Stimulated activated CD4-positive, alpha-beta T cell treated with anti-CD3 and anti-CD28 coated beads, Interleukin-15, amount 100 ng/mL, for 24 hours (primary cell): ENCODE measurements around the gene ARMC12.

ENCODE experiments used
- DNase-seq: peaks from one replicate; pipeline ENCODE4 v3.0.0-alpha.2; 2020

The ARMC12 gene

DNA sequence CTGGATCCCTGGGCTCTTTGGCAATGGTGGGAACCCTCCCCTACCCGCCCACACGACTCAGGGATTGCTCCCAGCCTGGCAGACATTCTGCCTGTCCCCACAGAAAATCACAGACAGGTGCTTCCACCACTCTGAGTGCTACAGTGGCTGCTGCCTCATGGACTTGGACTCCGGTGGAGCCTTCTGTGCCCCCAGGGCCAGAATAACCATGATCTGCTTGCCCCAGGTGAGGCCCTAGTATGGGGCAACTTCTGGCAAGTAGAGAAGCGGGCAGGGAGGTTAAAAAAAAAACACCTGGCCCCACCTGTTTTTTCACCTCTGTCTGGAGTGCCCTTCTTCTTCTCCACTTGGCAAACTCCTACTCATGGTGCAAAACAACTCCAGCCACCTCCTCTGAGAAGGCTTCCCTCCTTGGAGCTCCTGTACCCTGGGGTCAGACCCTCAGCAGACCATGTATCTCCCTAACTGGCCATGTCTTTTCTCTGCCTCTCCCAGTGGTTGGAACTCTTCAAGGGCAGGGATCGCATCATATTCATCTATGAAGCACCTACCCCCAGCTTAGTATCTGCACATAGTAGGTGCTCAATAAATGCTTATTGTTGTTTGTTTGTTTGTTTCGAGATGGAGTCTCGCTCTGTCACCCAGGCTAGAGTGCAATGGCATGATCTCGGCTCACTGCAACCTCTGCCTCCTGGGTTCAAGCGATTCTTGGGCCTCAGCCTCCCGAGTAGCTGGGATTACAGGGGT lies 40.7 kb downstream of the ARMC12 start:
- no peak for DNase-seq

DNA sequence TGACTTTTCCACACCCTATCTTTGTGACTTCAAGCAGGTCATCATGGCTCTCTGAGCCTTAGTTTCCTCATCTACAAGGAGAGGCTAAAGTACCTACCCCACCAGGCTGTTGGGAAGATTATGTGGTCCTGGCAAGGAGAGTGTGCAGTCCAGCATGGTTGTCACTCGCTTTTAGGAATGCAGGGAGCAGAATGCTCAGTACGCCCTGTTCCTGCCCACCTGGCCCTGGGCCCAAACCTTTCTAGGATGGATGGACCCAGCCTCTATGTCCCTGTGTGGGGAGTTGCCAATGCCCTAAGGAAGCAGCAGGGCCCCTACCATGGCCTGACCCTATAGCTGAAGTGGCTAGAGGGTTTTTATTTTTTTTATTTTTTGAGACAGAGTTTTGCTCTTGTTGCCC lies 41.6 kb downstream of the ARMC12 start:
- no peak for DNase-seq

DNA sequence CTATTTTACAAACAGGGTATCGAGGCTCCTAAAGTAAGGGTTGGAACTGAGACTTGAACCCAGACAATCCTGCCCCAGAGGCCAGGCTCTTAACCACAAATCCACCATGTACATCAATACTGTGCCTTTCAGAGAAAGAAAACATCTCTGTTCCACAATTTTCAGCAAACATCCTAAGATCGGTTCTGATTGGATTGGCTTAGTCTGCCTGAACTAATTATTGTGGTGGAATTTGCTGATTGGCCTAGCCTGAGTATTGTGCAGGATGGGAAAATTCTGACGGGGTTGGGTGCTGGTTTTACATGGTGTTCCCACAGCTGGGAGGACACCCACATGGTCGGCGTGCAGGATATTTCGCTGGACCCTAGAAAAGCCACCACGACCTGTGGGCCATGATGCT lies 43.9 kb downstream of the ARMC12 start, which contains the start of gene CLPSL1:
TSS of gene CLPSL1 (plus strand) at position 301 of the 400 bp plus-strand sequence. CDS start at position 393, 92 bp downstream.
- DNase-seq: no peak

DNA sequence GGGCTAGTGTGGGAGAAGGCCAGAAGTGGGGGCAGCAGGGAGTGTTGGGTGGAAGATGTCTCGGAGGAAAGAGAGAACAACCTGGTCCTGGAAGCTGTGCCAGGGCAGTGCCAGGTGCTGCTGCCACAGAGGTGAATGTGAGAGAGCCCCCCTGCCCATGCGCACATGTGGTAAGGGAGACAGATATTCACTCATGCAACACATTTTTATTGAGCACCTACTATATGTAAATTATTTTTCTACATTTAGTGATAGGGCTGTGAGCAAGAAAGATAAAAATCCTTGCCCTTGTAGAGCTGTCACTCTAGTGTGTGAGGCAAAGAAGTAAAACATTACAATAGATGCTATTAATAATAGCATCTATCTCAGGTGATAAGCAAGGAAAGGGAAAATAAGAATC lies 44.5 kb downstream of the ARMC12 start:
- no peak for DNase-seq

DNA sequence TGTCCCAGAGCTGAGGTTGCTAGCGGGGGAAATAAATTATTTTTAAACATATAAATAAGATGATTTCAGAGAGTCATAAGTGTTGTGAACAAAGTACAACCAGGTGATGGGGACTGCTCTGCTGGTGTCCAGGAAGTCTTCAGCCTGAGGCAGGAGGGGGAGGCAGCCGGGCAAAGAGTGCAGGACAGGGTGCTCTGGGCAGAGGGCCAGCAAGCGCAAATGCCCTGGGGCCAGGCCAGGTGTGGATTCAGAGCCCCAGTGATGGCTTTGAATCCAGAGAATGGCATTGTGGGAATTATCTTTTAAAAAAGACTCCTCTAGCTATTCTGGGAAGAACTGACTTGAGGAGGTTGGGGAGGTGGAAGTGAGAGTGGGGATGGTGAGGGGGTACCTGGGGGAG lies 45.6 kb downstream of the ARMC12 start:
- DNase-seq: no peak

DNA sequence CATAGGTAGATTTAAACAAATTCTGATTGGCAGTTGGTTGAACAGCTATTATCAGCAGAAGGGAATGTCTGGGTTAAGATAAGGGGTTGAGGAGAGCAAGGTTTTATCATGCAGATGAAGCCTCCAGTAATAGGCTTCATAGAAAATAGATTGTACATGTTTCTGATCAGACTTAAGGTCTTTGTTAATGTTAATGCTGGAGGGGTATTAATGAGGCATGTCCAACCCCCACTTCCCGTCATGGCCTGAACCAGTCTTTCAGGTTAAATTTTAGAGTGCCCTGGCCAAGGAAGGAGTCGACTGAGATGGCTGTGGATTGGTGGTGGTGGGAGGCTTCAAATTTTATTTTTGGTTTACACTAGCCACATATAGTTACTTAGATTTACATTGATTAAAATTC lies 47.4 kb downstream of the ARMC12 start:
- DNase-seq: no peak

DNA sequence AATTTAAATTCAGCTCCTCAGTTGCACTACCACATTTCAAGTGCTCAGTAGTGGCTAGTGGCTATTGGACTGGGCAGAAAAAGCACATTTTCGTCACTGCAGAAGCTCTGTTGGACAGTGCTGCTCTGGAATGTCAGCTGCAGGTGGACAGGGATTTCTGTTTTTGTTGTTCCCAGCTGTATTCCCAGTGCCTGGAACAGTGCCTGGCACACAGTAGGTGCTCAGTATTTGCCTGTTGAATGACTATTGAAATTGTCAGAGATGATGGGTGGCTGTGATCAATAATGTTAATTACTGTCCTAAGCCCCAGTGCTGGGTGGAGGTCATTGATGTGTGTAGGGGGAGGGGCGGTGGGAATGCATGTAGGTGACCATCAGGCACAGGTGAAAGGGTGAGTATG lies 49.4 kb downstream of the ARMC12 start:
- DNase-seq: no peak

DNA sequence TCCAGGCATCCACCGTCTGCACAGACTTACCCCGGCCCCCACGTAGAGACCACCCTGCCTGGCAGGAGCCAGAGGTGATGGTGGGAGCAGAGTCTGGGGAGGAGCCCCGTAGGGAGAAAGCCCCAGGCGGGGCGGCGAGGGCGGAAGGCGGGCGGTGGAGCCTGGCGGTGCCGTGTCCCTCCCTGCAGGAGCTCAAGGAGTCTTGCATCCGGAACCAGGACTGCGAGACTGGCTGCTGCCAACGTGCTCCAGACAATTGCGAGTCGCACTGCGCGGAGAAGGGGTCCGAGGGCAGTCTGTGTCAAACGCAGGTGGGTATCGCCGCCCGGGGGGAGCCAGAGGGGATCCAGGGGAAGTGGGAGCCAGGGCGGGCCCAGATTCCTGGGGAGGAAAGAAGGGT lies 50.0 kb downstream of the ARMC12 start:
- DNase-seq: no peak

DNA sequence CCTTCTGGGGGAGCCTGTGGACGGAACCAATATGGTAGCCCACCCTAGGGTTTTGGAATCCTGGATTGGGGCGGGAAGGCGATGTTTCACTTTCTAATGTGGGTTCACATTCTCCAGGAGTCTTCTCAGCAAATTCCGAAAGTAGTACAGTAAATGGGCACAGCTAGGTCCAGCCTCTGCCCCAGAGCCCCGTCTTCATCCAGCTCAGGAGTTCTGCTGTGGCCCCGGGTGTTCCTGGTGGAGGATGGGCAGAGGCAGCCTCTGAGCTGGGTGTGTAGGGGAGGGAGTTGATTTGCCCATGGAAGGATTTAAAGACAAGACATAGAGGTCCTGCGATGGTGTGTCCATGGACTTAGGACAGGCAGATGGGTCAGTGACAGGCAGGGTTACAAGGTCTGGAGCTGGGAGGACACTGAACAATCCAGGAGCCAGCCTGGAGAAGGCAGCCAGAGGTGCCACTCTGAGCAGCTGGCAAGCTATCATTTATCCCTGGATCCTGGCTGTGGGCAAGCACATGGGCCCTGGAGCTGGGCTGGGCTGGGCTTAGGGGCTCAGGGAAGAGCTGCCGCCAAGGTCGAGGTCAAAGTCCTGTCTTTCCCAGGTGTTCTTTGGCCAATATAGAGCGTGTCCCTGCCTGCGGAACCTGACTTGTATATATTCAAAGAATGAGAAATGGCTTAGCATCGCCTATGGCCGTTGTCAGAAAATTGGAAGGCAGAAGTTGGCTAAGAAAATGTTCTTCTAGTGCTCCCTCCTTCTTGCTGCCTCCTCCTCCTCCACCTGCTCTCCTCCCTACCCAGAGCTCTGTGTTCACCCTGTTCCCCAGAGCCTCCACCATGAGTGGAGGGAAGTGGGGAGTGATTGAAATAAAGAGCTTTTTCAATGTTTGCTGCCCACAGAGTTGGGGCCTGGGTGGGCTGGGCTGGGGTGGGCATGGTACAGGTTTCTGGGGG lies 50.7 kb downstream of the ARMC12 start:
- no peak for DNase-seq

DNA sequence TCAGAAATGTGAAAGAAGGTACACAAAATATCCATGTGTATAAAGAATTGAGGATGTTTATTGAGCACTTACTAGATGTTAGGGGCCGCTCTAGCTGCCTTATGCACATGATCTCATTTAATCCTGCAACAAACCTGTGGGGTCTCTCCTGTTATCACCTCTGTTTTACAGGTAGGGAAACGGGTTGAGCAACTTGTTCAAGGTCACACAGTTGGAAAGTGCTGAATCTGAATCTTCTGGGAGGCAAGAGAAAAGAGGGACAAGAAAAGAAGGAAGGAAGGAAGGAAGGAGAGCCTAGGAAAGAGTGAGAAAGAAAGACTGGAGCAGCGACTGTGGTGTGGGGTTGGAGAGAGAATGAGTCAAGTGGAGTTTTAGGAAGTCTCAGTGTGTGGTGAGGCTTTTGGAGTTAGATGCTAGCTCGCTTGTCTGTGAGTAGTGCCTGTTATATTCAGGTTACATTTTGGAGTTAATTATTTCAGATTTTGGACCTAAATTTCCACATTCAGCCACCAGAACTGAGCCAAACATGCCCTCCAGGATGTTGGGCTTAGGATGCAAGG lies 51.7 kb downstream of the ARMC12 start:
- DNase-seq: no peak

DNA sequence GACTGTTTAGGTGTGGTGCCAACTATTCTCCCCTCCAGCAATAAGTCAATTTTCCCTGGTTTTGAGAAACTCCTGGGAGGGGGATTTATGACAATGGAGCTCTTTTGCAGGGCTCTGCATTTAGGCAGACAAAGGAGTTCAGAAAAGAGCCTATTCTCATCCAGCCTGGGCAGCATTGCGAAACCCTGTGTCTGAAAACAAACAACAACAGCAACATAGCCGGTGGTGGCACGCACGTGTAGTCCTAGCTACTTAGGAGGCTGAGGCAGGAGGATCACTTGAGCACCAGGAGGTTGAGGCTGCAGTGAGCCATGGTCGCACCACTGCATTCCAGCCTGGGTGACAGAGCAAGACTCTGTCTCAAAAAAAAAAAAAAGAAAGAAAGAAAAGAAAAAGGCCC lies 53.9 kb downstream of the ARMC12 start:
- DNase-seq: no peak

DNA sequence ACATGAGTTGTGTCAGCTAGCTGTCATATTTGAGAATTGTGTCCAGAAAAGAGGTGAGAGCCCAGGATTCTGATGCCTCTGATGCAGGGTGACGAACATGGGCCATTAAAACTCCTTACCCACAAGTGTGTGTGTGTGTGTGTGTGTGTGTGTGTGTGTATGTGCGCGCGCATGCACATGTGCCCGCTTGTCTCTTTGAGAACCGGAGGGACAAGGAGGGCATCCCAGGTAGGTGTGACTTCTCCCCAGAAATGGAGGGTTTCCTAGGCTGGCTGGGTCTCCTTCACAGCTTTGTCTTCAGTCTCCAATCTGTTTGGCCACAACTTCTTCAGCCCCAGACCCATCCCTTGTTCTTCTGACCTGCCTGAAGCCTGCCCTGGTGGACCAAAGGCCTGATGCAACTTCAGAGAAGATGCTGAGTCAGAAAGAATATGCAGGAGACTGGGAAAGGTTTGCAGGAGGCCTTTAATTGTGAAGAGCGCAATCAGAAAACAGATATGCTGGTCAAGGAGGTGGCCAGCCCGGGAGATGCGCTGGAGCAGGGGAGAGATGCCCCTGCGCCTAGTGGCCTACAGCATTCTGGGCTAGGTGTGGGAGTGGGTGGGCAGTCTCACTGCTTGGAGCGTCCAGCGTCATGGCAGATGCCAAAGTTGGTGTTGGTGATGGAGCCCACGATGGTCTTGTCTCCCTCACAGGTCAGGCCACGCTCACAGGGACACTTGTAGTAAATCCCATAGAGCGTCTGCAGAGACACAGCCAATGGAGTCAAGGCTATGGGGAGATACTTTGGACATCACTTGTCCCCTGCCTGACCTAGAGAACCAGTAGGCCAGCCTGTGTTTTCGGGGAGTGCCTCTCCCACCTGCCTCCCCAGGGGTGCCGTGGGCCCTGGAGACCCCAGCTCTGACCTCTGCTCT lies 58.0 kb downstream of the ARMC12 start:
- DNase-seq: no peak

DNA sequence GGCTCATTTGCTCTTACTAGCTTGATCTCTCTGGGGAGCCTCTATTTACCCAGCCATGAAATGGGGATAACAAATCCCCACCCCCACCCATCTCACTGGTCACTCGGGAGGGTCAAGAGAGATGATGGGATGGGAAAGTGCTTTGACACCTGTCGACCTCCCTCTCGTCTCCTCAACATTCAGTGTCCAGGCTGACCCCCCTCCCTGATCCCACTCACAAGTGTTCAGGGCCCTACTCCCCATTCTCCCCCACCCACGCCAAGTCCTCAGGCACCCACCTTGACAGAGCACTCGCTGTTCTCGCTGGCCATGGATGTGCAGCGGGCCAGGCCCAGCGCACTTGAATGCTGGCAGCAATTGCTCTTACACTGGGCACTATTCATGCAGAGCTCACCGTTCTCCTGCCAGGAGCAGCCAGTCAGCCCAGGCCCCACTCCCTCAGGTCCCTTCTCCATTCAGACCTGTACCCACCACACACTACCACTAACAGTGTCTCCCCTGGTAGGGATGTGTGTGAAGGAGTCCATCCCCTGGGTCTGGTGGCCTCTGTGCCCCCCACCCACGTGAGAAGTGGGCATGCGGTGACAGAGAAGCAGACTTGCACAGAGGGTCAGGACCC lies 58.7 kb downstream of the ARMC12 start:
- DNase-seq: no peak

DNA sequence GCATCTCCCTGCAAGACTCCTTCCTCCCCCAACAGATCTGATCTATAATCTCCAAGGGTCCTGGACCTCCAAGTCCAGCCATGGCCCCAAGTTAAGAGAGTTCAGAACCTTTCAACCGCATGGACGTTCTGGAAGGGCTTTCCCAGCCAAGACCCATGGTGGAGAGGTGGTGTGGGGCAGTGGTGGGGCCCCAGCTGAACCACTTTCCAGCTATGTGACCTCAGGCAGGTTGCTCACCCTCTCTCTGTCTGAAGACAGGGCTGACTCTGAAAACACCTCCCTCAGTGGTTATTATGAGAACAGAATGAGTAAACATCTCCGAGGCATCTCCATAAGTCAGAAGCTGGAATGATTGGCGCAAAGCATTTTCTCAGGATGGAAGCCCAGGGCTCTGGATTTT lies 59.4 kb downstream of the ARMC12 start:
- DNase-seq: no peak

DNA sequence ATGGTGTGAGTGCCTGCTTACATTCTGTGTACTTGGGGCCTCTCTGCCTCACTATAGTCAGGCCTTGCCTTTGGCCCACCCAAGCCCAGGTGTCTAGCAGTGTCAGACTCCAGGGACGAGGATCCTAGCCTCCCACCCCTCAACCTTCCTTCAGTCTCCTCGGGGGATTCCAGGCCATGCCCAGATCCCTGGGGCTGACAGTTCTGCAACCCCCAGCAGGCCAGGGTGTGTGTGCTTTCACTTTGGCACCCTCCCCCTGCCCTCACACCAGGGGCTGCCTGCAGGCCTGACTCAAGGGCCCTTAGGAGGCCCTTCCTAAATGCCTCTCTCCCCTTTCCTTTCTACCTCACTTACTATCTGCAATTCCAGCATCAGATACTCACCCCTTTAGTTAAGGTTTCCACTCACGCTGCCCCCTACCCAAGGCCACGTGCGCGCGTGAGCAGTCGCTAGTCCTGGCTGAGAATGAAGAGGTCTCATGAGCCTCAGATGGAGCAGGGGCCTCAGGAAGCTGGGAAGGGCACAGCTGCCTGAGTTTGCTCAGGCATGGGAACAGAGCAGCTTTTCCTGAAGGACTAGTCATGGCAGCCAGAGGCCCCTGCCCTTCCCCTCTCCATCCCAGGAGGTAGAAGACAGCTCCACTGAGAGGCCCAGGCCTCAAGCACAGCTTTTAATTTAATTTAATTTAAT lies 61.1 kb downstream of the ARMC12 start:
- DNase-seq: no peak
